ACHN (cell line): Measurements from ENCODE around the gene OSBPL8.

Experiments
- DNase-seq: peaks from one replicate; pipeline ENCODE4 v3.0.0-alpha.2; 2015
- in situ Hi-C: cut with HindIII; loops from 2 replicates; pipeline ENCODE4 v1.10.0; 2017; ENCODE audit warnings: low sequenced_read_pairs, low pct_ligation_motif_present, low pct_unique_long_range_greater_than_20kb

Gene OSBPL8

GRCh38 chr12:76560086-76560491 lies 518 bp upstream of the OSBPL8 start:
- in situ Hi-C loops = no loop called here

GRCh38 chr12:76558684-76559399 lies 729 bp downstream of the OSBPL8 start:
- in situ Hi-C loops = no loop called here
- DNase-seq = peak; percentile 51

More at GRCh38 chr12:76560086-76560491, 518 bp upstream of the OSBPL8 start:
- no peak for DNase-seq

GRCh38 chr12:76556368-76556767 lies 3.2 kb downstream of the OSBPL8 start:
- DNase-seq = no peak
- in situ Hi-C loops = no loop called here

GRCh38 chr12:76555797-76556196 lies 3.8 kb downstream of the OSBPL8 start:
- DNase-seq = no peak
- in situ Hi-C loops = no loop called here

- no peak for DNase-seq
Measured at GRCh38 chr12:76555231-76555767, 4.3 kb downstream of the OSBPL8 start.

GRCh38 chr12:76554405-76555230 lies 5.0 kb downstream of the OSBPL8 start:
- in situ Hi-C loops = no loop called here
- DNase-seq = no peak

More at GRCh38 chr12:76555231-76555767, 4.3 kb downstream of the OSBPL8 start:
- in situ Hi-C loops = no loop called here

- in situ Hi-C loops = no loop called here
- peak; percentile 21 for DNase-seq
Measured at GRCh38 chr12:76552343-76552938, 7.1 kb downstream of the OSBPL8 start.

- in situ Hi-C loops = no loop called here
- no peak for DNase-seq
Measured at GRCh38 chr12:76551482-76551888, 8.1 kb downstream of the OSBPL8 start.

- in situ Hi-C loops = no loop called here
- no peak for DNase-seq
Measured at GRCh38 chr12:76549131-76549530, 10.4 kb downstream of the OSBPL8 start.

GRCh38 chr12:76548222-76548837 lies 11.2 kb downstream of the OSBPL8 start:
- DNase-seq = no peak
- in situ Hi-C loops = no loop called here

GRCh38 chr12:76547526-76547925 lies 12.0 kb downstream of the OSBPL8 start:
- DNase-seq = no peak
- in situ Hi-C loops = no loop called here

- no peak for DNase-seq
- in situ Hi-C loops = no loop called here
Measured at GRCh38 chr12:76546889-76547288, 12.7 kb downstream of the OSBPL8 start.

GRCh38 chr12:76545486-76545885 lies 14.1 kb downstream of the OSBPL8 start:
- DNase-seq = no peak
- in situ Hi-C loops = no loop called here

- no peak for DNase-seq
- in situ Hi-C loops = no loop called here
Measured at GRCh38 chr12:76544601-76545261, 14.8 kb downstream of the OSBPL8 start.

GRCh38 chr12:76543813-76544347 lies 15.7 kb downstream of the OSBPL8 start:
- no peak for DNase-seq
- in situ Hi-C loops = no loop called here

GRCh38 chr12:76542908-76543307 lies 16.7 kb downstream of the OSBPL8 start:
- in situ Hi-C loops = no loop called here
- no peak for DNase-seq

GRCh38 chr12:76539727-76540126 lies 19.8 kb downstream of the OSBPL8 start:
- DNase-seq = no peak
- in situ Hi-C loops = no loop called here

- in situ Hi-C loops = no loop called here
- no peak for DNase-seq
Measured at GRCh38 chr12:76537923-76538322, 21.6 kb downstream of the OSBPL8 start.
